IPS-15b (cell line): Measurements from ENCODE around the gene SLC31A1.
"Not testable (repeated sequence)": the region's sequence is repeated elsewhere in the genome, so short reads cannot be mapped to it uniquely, and the experiment has no call there.

ENCODE experiments used
- H3K27me3 ChIP-seq: one replicate; pipeline ENCODE4 v1.6.1; 2013; ENCODE audit warnings: low read length; ENCODE audit not compliant: control insufficient read depth, insufficient read depth
- H3K36me3 ChIP-seq: one replicate; pipeline ENCODE4 v1.6.1; 2013; ENCODE audit warnings: low read length; ENCODE audit not compliant: control insufficient read depth, insufficient read depth
- H3K4me1 ChIP-seq: one replicate; pipeline ENCODE4 v1.6.1; 2013; ENCODE audit warnings: mild to moderate bottlenecking, low read length; ENCODE audit not compliant: control insufficient read depth, insufficient read depth
- H3K4me3 ChIP-seq: one replicate; pipeline ENCODE4 v1.5.1; 2013; ENCODE audit warnings: low read depth, low read length
- H3K9ac ChIP-seq: one replicate; pipeline ENCODE4 v1.6.1; 2013; ENCODE audit warnings: low read depth, mild to moderate bottlenecking, low read length
- H3K9me3 ChIP-seq: one replicate; pipeline ENCODE4 v1.6.1; 2013; ENCODE audit warnings: mild to moderate bottlenecking, low read length; ENCODE audit not compliant: control insufficient read depth, insufficient read depth

The SLC31A1 gene

DNA sequence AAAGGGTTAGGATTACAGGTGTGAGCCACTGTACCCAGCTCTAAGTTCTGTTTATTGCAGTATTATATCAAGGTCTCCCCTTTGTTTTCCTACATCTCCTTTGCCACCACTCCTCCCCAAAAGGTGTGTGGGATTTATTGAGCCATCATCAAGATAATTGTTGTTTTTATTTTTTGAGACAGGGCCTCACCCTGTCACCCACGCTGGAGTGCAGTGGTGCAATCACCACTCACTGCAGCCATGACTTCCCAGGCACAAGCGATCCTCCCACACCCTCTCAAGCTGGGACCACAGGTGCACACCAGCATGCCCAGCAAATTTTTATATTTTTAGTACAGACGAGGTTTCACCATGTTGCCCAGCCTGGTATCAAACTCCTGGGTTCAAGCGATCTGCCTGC is 24.6 kb downstream of the SLC31A1 start:
- Histone ChIP-seq H3K4me1 (no peaks in the 10 kb centered on the region), H3K9me3 (no peaks in the 10 kb centered on the region), H3K9ac (no peak overlapping the region), H3K4me3 (no peak overlapping the region), H3K27me3 (no peaks in the 10 kb centered on the region), H3K36me3 (no peaks in the 10 kb centered on the region)

DNA sequence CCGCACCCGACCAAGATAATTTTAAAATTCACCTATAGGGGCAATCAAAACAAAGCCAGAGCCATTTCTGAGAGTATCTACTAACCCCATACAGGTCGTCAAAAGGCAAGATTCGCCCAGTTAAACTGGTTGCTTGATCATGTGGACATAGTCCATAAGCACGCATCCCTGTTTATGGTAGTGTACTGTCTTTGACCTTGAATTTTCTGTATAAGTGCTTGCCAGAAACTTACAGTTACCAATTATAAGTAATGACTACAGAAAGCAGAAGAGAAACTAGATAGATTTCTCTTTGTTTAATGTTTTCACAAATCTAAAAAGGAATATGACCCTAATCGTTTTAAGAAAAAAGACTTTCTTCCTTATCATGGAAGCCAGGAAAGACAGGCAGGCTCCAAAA is 25.6 kb downstream of the SLC31A1 start:
- Histone ChIP-seq H3K36me3 (no peaks in the 10 kb centered on the region), H3K9me3 (no peaks in the 10 kb centered on the region), H3K27me3 (no peaks in the 10 kb centered on the region), H3K4me3 (no peak overlapping the region), H3K9ac (no peak overlapping the region), H3K4me1 (no peaks in the 10 kb centered on the region)

DNA sequence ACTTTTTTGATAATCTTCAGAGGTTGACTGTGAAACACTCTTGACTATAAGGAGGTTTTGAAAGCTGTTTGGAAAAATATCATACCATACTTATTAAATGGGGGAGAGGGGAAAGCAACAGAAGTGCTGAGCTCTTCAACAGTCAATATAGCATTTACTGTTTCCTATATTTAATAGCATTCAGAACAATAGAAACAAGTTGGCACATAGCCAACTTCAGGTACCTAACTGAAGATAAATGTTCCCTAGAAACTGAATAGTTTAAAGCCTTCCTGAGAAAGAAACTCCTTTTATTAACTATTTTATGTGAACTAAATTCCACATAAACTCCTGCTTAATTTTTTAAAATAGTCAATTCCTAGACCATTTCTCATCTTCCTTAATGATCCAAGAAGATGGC is 26.3 kb downstream of the SLC31A1 start:
- H3K9me3 ChIP-seq = no peaks in the 10 kb centered on the region
- H3K9ac ChIP-seq = no peak overlapping the region
- H3K36me3 ChIP-seq = no peaks in the 10 kb centered on the region
- H3K4me3 ChIP-seq = no peak overlapping the region
- no peaks in the 10 kb centered on the region for H3K4me1 ChIP-seq
- no peaks in the 10 kb centered on the region for H3K27me3 ChIP-seq

DNA sequence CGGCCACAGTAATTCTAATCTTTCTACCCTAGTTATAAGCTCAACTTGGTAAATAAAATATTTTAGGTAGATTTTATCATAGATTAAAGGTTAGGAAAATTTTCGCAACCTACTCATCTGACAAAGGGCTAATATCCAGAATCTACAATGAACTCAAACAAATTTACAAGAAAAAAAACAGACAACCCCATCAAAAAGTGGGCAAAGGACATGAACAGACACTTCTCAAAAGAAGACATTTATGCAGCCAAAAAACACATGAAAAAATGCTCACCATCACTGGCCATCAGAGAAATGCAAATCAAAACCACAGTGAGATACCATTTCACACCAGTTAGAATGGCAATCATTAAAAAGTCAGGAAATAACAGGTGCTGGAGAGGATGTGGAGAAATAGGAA is 28.3 kb downstream of the SLC31A1 start:
- not testable (repeated sequence) for H3K9me3 ChIP-seq, H3K4me1 ChIP-seq, H3K4me3 ChIP-seq, H3K36me3 ChIP-seq, H3K9ac ChIP-seq, H3K27me3 ChIP-seq

DNA sequence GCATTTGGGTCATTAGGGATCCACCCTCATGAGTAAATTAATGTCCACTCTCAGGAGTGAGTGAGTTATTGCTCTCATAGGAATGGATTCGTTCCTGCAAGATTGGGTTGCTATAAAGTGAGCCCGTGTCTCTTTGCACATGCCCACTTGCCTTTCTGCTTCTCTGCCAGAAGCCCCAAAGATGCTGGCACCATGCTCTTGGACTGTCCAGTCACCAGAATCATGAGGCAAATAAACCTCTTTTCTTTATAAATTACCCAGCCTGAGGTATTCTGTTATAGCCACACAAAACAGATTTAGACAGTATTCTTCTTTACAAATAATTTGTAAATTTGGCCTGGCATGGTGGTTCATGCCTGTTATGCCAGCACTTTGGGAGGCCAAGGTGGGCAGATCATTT is 29.5 kb downstream of the SLC31A1 start:
- H3K4me3 ChIP-seq = no peak overlapping the region
- no peaks in the 10 kb centered on the region for H3K36me3 ChIP-seq
- H3K27me3 ChIP-seq = no peaks in the 10 kb centered on the region
- no peaks in the 10 kb centered on the region for H3K4me1 ChIP-seq
- no peak overlapping the region for H3K9ac ChIP-seq
- no peaks in the 10 kb centered on the region for H3K9me3 ChIP-seq

DNA sequence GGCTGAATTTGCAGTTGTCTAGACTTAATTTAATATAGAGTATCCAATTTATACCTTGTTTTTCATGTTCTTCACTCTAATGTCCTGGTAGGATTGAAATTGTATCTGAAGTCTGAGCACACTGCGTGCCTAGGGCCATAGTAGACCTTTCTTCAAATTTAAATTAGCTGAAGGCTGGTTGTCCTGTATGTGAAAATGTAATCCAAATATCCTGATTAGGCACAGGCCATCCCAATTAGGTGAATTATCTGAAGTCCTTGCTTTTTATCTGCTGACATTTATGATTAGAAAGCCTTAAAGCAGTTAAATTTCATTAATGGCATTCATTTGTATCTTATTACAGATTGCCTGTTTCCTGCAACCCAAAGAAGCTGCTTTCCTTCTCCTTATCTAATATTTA is 33.6 kb downstream of the SLC31A1 start:
- Histone ChIP-seq H3K27me3 (no peaks in the 10 kb centered on the region), H3K9me3 (no peaks in the 10 kb centered on the region), H3K4me1 (no peaks in the 10 kb centered on the region), H3K4me3 (no peak overlapping the region), H3K9ac (no peak overlapping the region), H3K36me3 (peaks cover under 1% of the 10 kb centered on the region)

DNA sequence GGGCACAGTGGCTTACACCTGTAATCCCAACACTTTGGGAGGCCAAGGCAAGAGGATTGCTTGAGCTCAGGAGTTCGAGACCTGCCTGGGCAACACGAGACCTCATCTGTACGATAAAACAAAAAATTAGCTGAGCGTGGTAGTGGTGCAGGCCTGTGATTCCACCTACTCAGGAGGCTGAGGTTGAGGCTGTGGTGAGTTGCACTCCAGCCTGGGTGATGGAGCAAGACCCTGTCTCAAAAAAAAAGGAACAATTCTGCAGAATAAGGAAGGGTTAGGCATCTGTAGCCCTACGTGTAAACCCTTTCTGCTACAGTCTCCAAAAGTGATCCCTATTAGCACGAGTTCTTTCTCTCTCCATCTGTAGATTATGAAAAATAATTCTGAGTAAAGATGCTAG is 34.1 kb downstream of the SLC31A1 start:
- Histone ChIP-seq H3K4me3 (no peak overlapping the region), H3K4me1 (no peaks in the 10 kb centered on the region), H3K27me3 (no peaks in the 10 kb centered on the region), H3K36me3 (peaks cover 4% of the 10 kb centered on the region), H3K9me3 (no peaks in the 10 kb centered on the region), H3K9ac (no peak overlapping the region)

DNA sequence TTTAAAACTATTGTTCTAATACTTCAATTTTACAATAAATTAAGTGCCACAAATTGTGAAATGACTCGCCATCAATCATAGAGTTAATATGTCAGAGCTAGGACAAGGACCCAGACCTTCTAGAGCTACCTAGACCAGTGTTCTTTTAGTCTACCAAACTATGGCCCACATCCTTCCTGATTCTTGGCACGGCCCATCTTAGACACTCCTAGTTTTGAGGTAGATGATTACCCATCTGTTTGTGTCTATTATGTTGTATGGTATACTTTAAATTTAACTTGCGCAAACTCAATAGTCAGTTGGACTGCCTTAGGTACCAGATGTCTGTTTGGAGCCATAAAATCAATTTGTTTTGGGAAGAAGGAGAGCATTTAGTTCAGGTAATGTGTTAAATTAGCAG is 36.5 kb downstream of the SLC31A1 start:
- H3K4me1 ChIP-seq = no peaks in the 10 kb centered on the region
- H3K36me3 ChIP-seq = peaks cover 9% of the 10 kb centered on the region
- no peak overlapping the region for H3K9ac ChIP-seq

DNA sequence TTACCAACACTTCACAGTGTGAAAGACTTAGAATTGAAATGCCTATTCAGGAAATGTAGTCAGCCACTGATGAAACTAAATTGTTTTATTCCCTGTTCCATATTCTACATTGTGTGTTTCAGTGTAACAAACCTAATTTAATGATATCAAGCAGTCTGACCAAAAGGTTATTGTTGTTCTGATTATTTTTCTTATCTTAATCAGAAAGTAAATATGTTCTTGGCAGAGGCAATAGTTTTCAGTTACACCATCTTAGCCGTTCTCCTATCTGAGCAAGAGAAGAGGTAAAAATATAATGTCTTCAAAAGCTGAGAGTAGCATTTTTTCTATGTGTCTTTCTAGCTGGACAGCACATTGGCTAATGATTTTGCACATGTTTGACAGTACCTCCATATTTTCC is 36.9 kb downstream of the SLC31A1 start:
- Histone ChIP-seq H3K36me3 (peaks cover 9% of the 10 kb centered on the region), H3K27me3 (no peaks in the 10 kb centered on the region), H3K4me3 (no peak overlapping the region), H3K9ac (no peak overlapping the region), H3K9me3 (no peaks in the 10 kb centered on the region), H3K4me1 (no peaks in the 10 kb centered on the region)

More for the DNA sequence above, 36.5 kb downstream of the SLC31A1 start:
- Histone ChIP-seq H3K9me3 (no peaks in the 10 kb centered on the region), H3K27me3 (no peaks in the 10 kb centered on the region), H3K4me3 (no peak overlapping the region)

DNA sequence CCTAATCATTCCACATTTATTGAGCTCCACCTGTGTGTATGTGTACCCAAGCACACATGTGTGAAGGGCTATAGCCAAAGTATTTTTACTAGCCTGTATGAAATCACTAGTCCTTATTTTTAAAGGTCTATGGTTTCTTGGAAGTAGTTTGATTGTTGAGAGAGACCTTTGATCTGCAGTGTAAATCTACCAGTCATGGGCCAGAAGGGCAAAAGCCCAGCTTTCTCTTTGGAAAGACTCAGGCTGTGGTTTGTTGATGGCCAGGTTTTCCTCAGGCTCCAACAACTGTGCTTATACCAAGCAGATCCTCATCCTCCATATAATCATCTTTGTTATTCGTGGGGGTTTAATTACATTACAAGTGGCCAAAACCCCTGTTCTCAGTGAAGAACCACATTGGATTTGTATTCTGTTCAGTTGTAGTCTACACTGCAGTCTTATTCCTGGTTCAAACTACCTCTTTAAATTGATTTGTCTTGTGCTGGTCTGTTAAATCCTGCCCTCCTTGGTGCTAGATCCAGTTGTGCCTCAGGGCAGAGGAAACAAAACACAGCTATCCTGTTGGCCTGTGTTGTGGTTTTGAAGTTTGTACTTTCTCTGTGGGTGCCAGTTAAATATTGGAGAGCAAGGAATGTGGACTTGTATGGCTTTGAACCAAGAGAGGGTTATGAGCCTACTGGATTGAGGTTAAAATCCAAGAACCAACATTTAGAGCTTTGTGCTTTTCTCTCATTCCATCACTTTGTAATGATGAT is 40.8 kb downstream of the SLC31A1 start:
- H3K9me3 ChIP-seq = no peaks in the 10 kb centered on the region
- peaks cover 11% of the 10 kb centered on the region for H3K36me3 ChIP-seq
- no peak overlapping the region for H3K4me3 ChIP-seq
- no peaks in the 10 kb centered on the region for H3K27me3 ChIP-seq
- no peak overlapping the region for H3K9ac ChIP-seq
- no peaks in the 10 kb centered on the region for H3K4me1 ChIP-seq

DNA sequence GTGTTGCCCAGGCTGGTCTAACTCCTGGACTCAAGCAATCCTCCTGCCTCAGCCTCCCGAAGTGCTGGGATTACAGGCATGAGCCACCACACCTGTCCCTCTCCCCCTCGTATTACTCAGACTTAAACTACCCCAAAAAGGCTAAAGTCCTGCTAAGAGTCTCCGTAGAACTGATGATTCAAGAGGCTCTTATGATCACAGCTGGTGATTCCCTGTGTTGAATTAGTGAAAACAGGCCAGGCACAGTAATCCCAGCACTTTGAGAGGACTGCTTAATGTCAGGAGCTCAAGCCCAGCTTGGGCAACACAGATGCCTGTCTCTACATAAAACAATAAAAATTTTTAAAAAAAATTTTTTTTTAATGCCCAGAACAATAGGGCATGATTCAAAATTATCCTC is 44.8 kb downstream of the SLC31A1 start:
- Histone ChIP-seq H3K27me3 (no peaks in the 10 kb centered on the region), H3K4me1 (no peaks in the 10 kb centered on the region), H3K4me3 (no peak overlapping the region), H3K36me3 (peaks cover 13% of the 10 kb centered on the region), H3K9ac (no peak overlapping the region), H3K9me3 (no peaks in the 10 kb centered on the region)

DNA sequence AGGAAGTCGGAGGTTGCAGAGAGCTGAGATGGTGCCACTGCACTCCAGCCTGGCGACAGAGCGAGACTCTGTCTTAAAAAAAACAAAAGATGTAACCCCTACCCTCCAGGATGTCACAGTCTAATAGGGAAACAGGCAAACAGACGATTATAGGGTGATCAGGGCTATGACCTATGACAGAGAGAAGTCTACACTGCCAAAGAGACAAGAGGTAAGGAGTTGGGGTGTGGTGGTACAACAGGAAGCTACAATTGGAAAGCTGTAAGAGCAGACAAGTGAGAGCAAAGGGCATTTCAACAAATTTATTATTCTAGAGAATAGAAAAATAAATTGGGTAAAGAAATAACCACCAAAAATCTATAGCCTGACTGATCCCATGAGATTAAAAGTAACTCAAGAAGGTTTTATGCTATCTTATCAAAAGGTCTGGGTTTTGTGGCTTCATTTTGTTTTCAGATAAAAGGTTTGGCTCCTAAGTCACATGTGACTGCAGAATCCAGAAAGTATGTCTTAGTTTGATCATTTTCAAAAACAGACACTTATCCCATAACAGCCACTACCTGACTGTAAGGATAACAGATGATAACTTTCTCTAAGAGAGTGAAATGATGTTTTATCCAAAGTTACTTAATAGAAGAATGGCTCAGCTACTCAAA is 46.7 kb downstream of the SLC31A1 start:
- no peak overlapping the region for H3K4me3 ChIP-seq
- H3K27me3 ChIP-seq = no peaks in the 10 kb centered on the region
- no peaks in the 10 kb centered on the region for H3K4me1 ChIP-seq
- H3K9ac ChIP-seq = no peak overlapping the region
- peaks cover 13% of the 10 kb centered on the region for H3K36me3 ChIP-seq
- H3K9me3 ChIP-seq = no peaks in the 10 kb centered on the region
